Left cardiac atrium (tissue), 4 donors: ENCODE data around the gene DNMT3A. TPM values are rescaled to one million over a fixed set of nuclear protein-coding genes. Genes with fewer than 3 reads are reported as not detected.
A peak's percentile ranks its signal among the peaks of the same experiment; 100 is the strongest.

Experiments used
- ATAC-seq, 2 donors: fragments of 200-7000 bp; cut with Tn5 transposase; one replicate each; pipeline ENCODE4 v1.9.1; 2020; ENCODE audit warnings: mild to moderate bottlenecking in 2 of 2, moderate library complexity in 2 of 2
- DNase-seq: peaks from one replicate; pipeline ENCODE4 v3.0.0-alpha.2; 2020
- intact Hi-C, 2 donors: fragments of 100-400 bp; cut with DNase I; formaldehyde crosslinking; loops; one replicate each; pipeline versions ENCODE4 v1.14.1 to v1.15.1; 2022 to 2023
- total RNA-seq, 2 donors: library from RNA; stranded (reverse); fragmentation: NEBNext Ultra II Directional; extraction: Animal tissue kit (Norgen Biotek cat#: 25700); gene quantifications; one replicate each; pipeline ENCODE4 v1.2.1, GENCODE V29; 2021
- donor health status: DM: no; HTN: yes; CAD: no.
- donor health status: DM: no; HTN: yes; CAD: no; lungs with severe emphysema.
- donor health status: DM: yes; HTN: yes; CAD: no.
- donor health status: Dilated cardiomyopathy.

Gene DNMT3A
- total RNA-seq, 2 donors from 2014 or later = 18.4 to 19.1 TPM

GRCh38 chr2:25333981-25334380 is 7.7 kb downstream of the DNMT3A start:
- ATAC-seq (no peak), DNase-seq (no peak)
- intact Hi-C loops = no loop called here

DNA sequence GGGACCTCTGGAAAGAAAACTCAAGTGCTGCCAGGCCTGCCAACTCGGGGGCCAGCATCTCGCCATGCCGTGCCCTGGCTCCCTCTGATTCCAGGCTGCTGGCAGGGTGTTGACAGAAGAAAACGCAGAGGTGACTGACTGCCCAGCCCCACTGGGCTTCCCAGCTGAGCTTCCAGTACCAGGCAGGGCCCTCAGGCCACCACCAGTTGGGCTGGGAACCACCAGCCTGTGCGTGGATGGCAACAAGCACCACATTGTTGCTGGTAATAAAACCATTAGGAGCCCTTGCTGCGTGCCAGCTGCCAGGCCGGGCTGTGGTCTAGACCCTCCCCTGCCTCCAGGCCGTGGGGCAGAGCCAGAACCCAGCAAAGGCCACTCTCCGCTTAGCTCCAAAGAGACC is 9.2 kb downstream of the DNMT3A start:
- ATAC-seq (peak; percentile 64 to 71), DNase-seq (no peak)
- intact Hi-C loops = no loop called here

DNA sequence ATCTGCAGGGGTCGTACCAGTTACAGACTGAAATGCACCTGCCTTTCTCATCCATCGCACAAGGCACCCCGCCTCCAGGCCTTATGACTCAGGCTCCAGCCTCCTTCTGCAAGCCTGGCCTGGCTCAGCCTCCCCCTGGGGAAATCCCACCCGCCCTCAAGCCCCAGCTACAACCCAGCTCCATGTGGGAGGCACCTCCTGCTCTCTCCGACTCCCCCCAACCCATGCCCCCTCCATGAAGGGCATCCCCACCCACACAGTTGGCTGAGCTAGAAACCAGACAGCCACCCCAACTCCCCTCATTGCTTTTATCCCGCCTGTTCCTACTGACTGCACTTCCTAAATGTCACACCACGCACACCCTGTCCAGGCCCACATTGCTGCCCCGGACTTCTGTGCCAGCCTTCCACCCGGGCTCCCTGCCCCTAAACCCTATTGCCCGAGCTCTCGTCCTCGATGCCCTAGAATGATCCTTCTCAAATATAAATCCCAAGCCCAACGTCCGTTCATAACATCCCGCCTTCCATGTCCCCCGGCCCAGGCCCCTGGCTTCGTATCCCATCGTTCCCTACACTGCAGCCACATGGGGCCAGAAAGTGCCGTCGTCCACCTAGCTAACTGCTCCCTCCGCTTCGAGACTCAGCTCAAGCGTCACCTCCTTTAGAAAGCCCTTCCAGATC is 9.9 kb downstream of the DNMT3A start:
- intact Hi-C loops = no loop called here
- ATAC-seq = peak in 1 of 2 donors; percentile 7
- DNase-seq = no peak

GRCh38 chr2:25330937-25331336 is 10.8 kb downstream of the DNMT3A start:
- intact Hi-C loops = no loop called here
- no peak for ATAC-seq

GRCh38 chr2:25330273-25330672 is 11.5 kb downstream of the DNMT3A start:
- ATAC-seq = no peak
- DNase-seq = no peak
- intact Hi-C loops = no loop called here

More at GRCh38 chr2:25330937-25331336, 10.8 kb downstream of the DNMT3A start:
- no peak for DNase-seq

DNA sequence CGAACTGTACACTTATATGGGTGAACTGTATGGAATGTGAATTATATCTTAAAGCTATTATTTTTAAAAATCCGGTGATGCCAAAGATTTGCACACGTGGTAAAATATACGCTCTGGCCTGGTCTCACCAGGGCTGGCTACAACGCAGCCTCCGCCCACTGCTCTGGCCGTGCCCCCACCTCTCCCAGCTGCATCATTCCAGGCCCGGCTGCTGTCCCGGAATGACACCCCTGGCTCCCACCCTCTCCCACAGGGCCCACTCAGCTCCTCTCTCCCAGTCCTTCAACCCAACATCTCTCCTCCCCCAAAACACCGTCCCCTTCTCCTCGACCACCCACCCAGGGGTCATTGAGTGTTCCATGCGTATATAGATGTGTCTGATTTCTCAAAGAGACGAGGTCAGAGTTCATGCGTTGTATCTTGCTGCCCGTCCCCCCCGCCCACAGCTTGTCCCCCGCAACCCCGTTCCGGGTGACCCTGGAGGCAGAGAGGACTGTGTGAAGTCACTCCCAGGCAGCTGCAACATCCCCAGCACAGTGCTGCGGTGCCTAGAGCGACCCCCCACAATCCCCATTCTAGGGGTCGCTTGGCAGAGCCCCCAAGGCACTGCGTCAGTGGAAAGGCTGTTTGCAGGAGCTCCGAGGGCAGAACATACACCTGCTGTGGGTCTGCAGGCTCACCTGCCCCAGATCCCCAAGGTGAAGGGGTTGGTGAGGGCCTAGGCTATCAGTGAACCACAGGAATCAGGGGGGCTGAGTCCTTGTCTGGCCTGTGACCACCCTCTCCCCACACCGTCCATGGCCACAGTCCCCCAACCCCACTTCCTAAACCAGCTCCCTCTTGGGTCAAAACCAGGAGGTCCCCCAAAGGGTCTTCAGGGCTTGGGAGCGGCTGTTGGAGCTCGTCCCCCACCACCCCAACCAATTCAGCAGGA is 13.3 kb downstream of the DNMT3A start:
- DNase-seq (peak; percentile 21), ATAC-seq (peak in 1 of 2 donors; percentile 12)
- intact Hi-C loops = no loop called here

- no peak for ATAC-seq
- no peak for DNase-seq
- intact Hi-C loops = no loop called here
Observed at GRCh38 chr2:25326326-25327013, 15.3 kb downstream of the DNMT3A start.

GRCh38 chr2:25324905-25325592 is 16.7 kb downstream of the DNMT3A start:
- ATAC-seq (peak; percentile 58 to 64), DNase-seq (peak; percentile 63)
- intact Hi-C loops = no loop called here

DNA sequence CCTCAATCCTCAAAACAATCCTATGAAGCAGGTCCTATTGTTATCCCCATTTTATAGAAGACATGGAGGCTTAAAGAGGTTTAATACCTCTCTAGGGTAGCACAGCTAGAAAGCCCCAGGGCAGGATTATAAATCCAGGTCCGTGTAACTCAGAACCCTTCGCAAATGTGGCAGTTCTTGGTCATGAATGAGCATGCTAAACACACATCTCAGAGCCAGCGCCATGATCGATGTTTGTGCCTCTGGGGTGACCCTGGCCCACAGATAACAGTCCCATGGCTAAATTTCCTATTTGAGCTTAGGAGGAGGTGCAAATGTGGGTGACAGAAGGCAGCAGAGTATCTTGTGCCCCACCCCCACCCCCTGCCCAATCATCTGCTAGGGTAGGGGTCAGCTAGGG is 17.5 kb downstream of the DNMT3A start:
- ATAC-seq (no peak), DNase-seq (no peak)
- intact Hi-C loops = no loop called here

- intact Hi-C loops = no loop called here
- no peak for DNase-seq
- ATAC-seq = peak in 1 of 2 donors; percentile 22
Observed at GRCh38 chr2:25323610-25324189, 18.0 kb downstream of the DNMT3A start.

GRCh38 chr2:25323042-25323514 is 18.6 kb downstream of the DNMT3A start:
- no peak for DNase-seq
- peak in 1 of 2 donors; percentile 24 for ATAC-seq
- intact Hi-C loops = no loop called here

GRCh38 chr2:25322312-25322711 is 19.4 kb downstream of the DNMT3A start:
- peak in 1 of 2 donors; percentile 13 for ATAC-seq

GRCh38 chr2:25320077-25320476 is 21.6 kb downstream of the DNMT3A start:
- intact Hi-C loops = no loop called here
- DNase-seq = no peak
- no peak for ATAC-seq

More at GRCh38 chr2:25322312-25322711, 19.4 kb downstream of the DNMT3A start:
- intact Hi-C loops = no loop called here
- no peak for DNase-seq

GRCh38 chr2:25316101-25316500 is 25.6 kb downstream of the DNMT3A start:
- no peak for DNase-seq
- ATAC-seq = peak in 1 of 2 donors; percentile 38
- intact Hi-C loops = no loop called here

DNA sequence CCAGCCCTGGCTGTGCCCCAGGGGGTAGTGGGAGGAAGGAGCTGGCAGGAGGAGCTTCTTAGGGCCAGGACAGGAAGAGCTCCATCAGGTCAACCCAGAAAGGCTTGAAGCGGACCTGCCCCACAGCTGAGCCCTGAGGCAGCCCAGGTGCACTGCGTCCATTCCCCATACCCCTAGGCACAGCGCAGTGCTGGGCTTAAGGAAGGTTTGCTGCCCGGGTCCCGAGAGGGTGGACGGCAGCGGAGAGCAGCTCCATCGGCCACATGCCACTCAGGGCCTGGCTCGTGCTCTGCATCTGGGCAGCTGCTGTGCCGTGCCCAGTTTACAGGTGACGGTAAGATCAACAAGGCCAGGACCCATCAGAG is 26.4 kb downstream of the DNMT3A start:
- intact Hi-C loops = no loop called here
- no peak for DNase-seq
- no peak for ATAC-seq

DNA sequence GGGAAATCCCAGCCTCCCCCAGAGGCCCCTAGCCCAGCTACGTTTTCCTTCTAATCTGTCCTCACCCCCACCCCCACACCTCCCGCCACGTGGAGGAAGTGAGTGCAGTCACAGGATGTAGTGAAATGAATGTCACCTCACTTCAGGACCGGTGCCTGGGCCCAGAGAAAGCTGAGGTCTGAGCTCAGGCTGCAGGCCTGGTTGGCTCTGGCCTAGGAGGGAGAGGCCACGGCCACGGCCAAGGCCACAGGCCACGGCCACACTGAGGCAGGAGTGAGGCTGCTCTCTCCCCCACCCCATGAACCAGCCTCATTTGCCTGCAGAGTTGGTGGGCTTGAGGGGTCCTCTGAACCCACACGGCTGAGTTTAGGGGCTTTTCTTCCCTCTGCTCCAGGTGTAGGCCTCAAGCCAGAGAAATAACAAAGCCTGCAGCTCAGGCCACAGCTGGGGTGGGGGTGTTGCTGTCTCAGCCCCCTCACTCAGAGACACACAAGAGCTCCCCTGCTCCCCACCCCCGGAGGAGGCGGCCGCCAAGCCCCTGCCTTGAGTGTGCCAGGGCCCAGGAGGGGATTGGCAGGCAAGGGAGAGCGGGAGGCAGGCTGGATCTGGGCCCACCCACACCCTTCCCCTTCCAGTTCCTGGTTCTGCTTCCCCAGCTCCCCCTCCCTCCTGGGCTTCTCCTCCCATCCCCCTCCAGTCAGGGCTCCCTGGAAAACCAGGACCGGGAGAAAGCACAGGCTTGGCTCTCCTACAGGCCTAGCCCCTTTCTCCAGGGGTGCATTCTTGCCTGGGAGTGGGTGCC is 27.0 kb downstream of the DNMT3A start:
- peak; percentile 73 to 76 for ATAC-seq
- intact Hi-C loops = no loop called here
- DNase-seq = peak; percentile 83

DNA sequence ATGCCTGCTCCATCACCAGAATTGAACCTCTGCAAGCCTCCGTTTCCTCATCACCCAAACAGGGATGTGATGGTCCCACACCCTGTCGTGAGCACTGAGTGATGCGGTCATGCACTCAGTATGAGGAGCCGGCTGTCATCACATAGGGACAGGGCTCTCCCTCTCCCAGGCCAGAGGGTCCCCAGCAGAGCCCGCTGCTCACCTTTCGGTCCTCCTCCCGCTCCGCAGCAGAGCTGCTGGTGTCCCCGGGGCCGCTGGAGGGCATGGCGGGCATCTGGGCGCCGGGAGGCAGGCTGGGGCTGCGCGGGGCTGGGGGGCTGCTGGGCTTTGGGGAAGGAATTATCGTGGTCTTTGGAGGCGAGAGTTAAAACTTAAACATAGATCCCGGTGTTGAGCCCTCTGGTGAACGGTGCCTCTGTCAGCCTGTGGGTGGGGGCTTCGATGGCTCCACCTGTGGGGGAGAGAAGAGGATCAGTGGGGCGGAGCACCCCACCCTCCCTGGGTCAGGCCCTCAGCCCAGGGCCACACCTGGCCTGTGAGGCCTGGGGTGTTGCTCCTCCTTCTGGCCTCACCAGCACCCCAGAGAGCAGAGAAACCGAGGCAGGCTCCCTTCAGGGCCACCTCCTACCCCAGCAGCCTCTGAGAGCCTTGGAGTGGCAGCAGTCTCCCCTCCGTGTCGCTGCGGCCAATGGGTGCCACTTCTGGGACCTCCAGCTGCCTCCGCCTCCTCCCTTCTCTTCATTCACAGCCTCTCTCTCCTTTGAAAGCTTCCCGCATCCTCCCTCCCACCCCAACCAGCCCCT is 27.8 kb downstream of the DNMT3A start:
- DNase-seq (no peak), ATAC-seq (no peak)
- intact Hi-C loops = no loop called here
